Mucosa of stomach (tissue), 1 donor: ENCODE results near the gene MRRF.
"Not testable (repeated sequence)": the region's sequence is repeated elsewhere in the genome, so short reads cannot be mapped to it uniquely, and the experiment has no call there.

Source experiments
- H3K27me3 ChIP-seq: one replicate; pipeline ENCODE4 v1.7.0; 2013; ENCODE audit warnings: mild to moderate bottlenecking, low read length; ENCODE audit not compliant: control insufficient read depth, insufficient read depth
- H3K36me3 ChIP-seq: one replicate; pipeline ENCODE4 v1.7.0; 2013; ENCODE audit warnings: low read length; ENCODE audit not compliant: control insufficient read depth, insufficient read depth
- H3K4me1 ChIP-seq: one replicate; pipeline ENCODE4 v1.7.0; 2013; ENCODE audit warnings: mild to moderate bottlenecking, low read length; ENCODE audit not compliant: control insufficient read depth, insufficient read depth
- H3K4me3 ChIP-seq: one replicate; pipeline ENCODE4 v1.7.0; 2013; ENCODE audit warnings: low read length
- H3K9ac ChIP-seq: one replicate; pipeline ENCODE4 v1.7.0; 2013; ENCODE audit warnings: mild to moderate bottlenecking, low read length, moderate library complexity
- H3K9me3 ChIP-seq: one replicate; pipeline ENCODE4 v1.7.0; 2013; ENCODE audit warnings: mild to moderate bottlenecking, low read length, moderate library complexity; ENCODE audit not compliant: control insufficient read depth
- donor health status: Pancreatic carcinoma.

MRRF gene

GRCh38 chr9:122329597-122329996, 64.9 kb downstream of the MRRF start:
- no peaks in the 10 kb centered on the region for H3K4me1 ChIP-seq
- no peak overlapping the region for H3K4me3 ChIP-seq
- no peaks in the 10 kb centered on the region for H3K27me3 ChIP-seq
- H3K9me3 ChIP-seq, result no peaks in the 10 kb centered on the region
- H3K9ac ChIP-seq, result no peak overlapping the region
- H3K36me3 ChIP-seq, result peaks cover 5% of the 10 kb centered on the region

DNA sequence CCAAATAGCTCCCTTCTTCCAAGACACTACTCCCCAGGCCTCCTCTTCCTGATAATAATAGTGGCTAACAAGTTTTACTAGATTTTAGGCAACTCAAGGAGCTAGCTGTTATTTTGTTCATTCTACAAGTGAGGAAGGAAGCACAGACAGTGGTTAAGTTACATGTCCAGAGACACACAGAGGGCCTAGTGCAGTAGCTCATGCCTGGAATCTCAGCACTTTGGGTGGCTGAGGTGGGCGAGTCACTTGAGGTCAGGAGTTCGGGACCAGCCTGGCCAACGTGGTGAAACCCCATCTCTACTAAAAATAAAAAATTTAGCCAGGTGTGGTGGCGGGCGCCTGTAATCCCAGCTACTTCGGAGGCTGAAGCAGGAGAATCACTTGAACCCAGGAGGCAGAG, 65.8 kb downstream of the MRRF start:
- H3K9ac ChIP-seq, H3K36me3 ChIP-seq, H3K4me3 ChIP-seq, H3K27me3 ChIP-seq, H3K4me1 ChIP-seq, H3K9me3 ChIP-seq: not testable (repeated sequence)

- Histone ChIP-seq H3K36me3 (peaks cover 5% of the 10 kb centered on the region), H3K9me3 (no peaks in the 10 kb centered on the region), H3K9ac (no peak overlapping the region), H3K4me3 (no peak overlapping the region), H3K27me3 (peaks cover 2% of the 10 kb centered on the region), H3K4me1 (no peaks in the 10 kb centered on the region)
Measured at GRCh38 chr9:122331523-122331927, 66.8 kb downstream of the MRRF start.

DNA sequence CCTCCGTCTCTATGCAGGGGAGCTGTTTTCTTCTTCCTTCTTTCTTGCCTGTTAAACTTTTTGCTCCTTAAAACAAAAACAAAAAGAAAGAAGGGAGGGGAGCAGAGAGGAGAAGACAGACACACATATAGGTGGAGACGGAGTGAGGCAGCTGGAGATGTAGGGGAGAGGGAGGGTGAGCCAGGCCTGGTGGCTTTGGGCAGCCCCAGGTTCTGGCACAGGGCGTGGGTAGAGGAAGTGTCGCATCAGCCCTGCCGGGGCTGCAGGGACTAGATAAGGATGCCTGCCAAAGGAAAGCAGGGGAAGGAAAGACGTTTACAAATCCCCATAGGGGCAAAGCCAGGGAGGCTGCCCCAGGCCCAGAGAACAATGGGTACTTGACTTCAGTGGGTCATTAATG, 67.4 kb downstream of the MRRF start:
- Histone ChIP-seq H3K27me3 (peaks cover 8% of the 10 kb centered on the region), H3K9me3 (no peaks in the 10 kb centered on the region)

DNA sequence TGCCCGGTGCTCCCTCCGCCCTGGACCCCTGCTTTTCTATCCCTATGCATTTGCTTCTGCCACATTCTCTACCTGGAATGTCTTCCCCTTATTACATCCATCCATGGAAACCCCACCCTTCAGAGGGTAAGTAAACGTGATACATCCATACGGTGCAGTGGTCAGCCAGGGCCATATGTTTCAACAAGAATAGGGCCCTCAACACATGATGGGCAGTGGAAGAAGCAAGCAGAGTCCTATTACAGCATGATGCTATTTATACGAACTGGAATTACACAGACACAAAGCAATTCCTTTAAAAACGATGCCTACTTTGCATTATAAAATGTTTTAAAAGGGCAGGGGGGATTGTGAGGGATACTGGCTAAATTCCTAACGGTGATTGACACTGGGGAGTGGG, 68.0 kb downstream of the MRRF start:
- Histone ChIP-seq H3K9ac (no peak overlapping the region), H3K36me3 (peaks cover 5% of the 10 kb centered on the region), H3K4me3 (no peak overlapping the region), H3K27me3 (peaks cover 13% of the 10 kb centered on the region), H3K9me3 (no peaks in the 10 kb centered on the region), H3K4me1 (no peaks in the 10 kb centered on the region)

More for the DNA sequence above, 67.4 kb downstream of the MRRF start:
- H3K9ac ChIP-seq, result no peak overlapping the region
- no peaks in the 10 kb centered on the region for H3K4me1 ChIP-seq
- H3K4me3 ChIP-seq, result no peak overlapping the region
- peaks cover 5% of the 10 kb centered on the region for H3K36me3 ChIP-seq

DNA sequence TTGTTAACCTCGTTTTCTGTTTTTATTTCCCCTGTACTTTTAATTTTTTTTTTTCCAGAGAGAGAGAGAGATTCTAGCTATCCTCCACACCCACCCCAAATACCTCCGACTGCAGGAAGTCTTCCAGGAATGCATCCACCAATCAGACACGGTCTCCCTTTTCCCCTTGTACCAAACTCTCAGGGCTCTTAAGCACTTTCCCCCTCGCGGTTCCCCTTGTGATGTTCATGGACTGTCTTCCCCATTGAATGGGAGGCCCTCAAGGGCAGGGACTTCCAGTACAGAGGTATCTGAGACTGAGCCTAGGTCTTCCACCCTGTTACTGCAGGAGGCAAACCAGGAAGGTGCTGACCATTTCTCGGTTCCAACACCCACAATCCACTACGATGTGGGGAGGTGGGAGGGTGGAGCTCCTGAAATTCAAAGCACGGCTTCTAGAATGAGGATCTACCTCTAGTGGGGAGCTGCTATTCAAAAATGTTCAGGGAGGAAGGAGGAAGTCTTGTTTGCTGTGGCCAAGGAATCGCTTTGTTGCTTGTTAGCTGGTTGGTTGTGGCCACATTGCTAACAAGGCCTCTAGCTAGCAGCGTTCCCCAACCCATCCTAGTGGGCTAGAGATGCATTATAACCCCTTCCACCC, 68.6 kb downstream of the MRRF start:
- H3K27me3 ChIP-seq, result peaks cover 19% of the 10 kb centered on the region
- H3K4me3 ChIP-seq, result no peak overlapping the region

DNA sequence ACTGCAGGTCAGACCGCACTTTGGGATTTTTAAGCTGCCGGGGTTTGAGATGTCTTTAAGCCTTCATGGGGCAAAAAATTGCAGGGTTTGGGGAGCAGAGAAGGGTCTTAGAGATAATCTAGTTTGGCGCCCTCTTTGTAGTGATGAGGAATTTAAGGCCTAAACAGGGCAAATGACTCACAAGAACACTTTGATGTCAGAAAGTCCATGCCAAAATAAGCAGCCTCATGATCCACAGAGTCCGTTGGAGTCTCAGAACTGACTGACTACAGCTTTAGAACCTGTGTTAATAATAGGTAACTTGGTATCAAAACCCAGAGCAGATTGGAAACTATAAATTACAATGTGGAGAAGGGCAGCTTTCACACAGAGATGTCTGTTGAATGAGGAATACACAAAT, 70.2 kb downstream of the MRRF start:
- Histone ChIP-seq H3K9ac (no peak overlapping the region), H3K4me1 (no peaks in the 10 kb centered on the region), H3K36me3 (no peaks in the 10 kb centered on the region), H3K4me3 (no peak overlapping the region), H3K9me3 (no peaks in the 10 kb centered on the region), H3K27me3 (peaks cover 33% of the 10 kb centered on the region)

More for the DNA sequence above, 68.6 kb downstream of the MRRF start:
- Histone ChIP-seq H3K36me3 (peaks cover 5% of the 10 kb centered on the region), H3K9me3 (no peaks in the 10 kb centered on the region), H3K4me1 (no peaks in the 10 kb centered on the region), H3K9ac (no peak overlapping the region)

DNA sequence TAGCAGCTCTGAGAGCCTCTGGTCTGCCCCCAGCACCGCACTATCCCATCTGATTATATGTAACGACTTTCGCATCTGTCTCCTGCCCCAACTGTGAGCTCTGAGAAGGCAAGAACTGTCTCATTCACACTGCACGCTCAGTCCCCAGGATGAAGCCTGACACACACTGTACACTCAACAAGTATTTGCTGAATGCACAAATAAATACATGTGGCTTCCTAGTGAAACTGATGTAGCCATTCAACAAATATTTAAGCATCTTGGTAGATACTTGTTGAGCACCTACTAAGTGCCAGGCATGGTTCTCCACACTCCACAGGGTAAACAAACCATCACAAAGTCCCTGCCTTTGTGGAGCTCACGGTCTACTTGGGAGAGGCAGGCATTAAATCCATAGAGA, 71.5 kb downstream of the MRRF start:
- Histone ChIP-seq H3K27me3 (peaks cover 33% of the 10 kb centered on the region), H3K4me1 (no peaks in the 10 kb centered on the region), H3K4me3 (no peak overlapping the region), H3K9me3 (no peaks in the 10 kb centered on the region), H3K36me3 (no peaks in the 10 kb centered on the region), H3K9ac (no peak overlapping the region)

DNA sequence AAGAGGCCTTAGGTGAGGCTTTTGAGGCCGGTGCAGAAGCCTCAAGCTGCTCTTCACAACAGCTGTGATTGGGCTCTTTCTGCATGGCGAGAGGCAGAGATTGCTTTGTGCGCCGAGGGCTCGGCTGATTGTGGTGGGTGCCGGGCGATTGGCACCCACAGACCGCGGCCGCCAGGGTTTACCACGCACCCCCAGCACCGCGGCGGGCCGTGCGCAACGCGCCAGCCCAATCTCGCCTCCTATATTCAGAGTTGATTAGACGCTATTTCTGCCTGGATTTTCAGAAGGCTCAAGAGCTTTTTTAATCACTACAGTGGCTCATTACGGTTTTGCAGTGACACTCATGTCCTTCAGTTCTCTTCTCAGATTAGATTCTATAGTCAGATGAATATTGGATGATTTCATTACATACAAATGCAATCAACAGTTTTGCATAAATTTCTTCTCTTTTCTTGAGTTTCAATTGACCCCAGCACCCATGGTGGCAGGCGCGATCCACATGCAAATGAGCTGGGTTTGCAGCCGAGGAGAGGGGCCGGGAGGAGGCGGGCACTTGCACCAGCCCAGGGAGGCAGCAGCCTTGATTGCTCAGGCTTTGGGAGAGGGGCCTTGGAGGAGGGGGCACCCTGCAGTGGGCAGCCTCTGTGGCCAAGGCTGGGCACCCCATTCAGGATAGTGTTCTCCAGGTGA, 72.3 kb downstream of the MRRF start:
- no peaks in the 10 kb centered on the region for H3K36me3 ChIP-seq
- no peaks in the 10 kb centered on the region for H3K4me1 ChIP-seq
- no peak overlapping the region for H3K4me3 ChIP-seq
- no peak overlapping the region for H3K9ac ChIP-seq
- H3K27me3 ChIP-seq, result peaks cover 33% of the 10 kb centered on the region
- no peaks in the 10 kb centered on the region for H3K9me3 ChIP-seq

- no peaks in the 10 kb centered on the region for H3K9me3 ChIP-seq
- H3K27me3 ChIP-seq, result peaks cover 33% of the 10 kb centered on the region
- no peaks in the 10 kb centered on the region for H3K4me1 ChIP-seq
- no peaks in the 10 kb centered on the region for H3K36me3 ChIP-seq
- H3K9ac ChIP-seq, result no peak overlapping the region
- no peak overlapping the region for H3K4me3 ChIP-seq
Measured at GRCh38 chr9:122337556-122337929, 72.9 kb downstream of the MRRF start.

- Histone ChIP-seq H3K4me1 (no peaks in the 10 kb centered on the region), H3K27me3 (peaks cover 33% of the 10 kb centered on the region), H3K9ac (no peak overlapping the region), H3K9me3 (no peaks in the 10 kb centered on the region), H3K4me3 (no peak overlapping the region), H3K36me3 (no peaks in the 10 kb centered on the region)
Measured at GRCh38 chr9:122338536-122338935, 73.9 kb downstream of the MRRF start.

- H3K36me3 ChIP-seq, result no peaks in the 10 kb centered on the region
- H3K27me3 ChIP-seq, result peaks cover 33% of the 10 kb centered on the region
- H3K9ac ChIP-seq, result no peak overlapping the region
- no peak overlapping the region for H3K4me3 ChIP-seq
- no peaks in the 10 kb centered on the region for H3K9me3 ChIP-seq
- no peaks in the 10 kb centered on the region for H3K4me1 ChIP-seq
Measured at GRCh38 chr9:122338994-122339393, 74.3 kb downstream of the MRRF start.
